GM12874 (cell line): ENCODE results near the gene PDIA6.

Source experiments
- CTCF ChIP-seq: IDR thresholded peaks from 2 replicates; pipeline ENCODE4 v1.5.1; 2011; ENCODE audit warnings: low read depth, mild to moderate bottlenecking, control low read depth, low read length, moderate library complexity; ENCODE audit not compliant: insufficient read depth

PDIA6 gene

GRCh38 chr2:10788855-10789254 lies 23.7 kb downstream of the PDIA6 start:
- TF ChIP-seq CTCF: no peak

DNA sequence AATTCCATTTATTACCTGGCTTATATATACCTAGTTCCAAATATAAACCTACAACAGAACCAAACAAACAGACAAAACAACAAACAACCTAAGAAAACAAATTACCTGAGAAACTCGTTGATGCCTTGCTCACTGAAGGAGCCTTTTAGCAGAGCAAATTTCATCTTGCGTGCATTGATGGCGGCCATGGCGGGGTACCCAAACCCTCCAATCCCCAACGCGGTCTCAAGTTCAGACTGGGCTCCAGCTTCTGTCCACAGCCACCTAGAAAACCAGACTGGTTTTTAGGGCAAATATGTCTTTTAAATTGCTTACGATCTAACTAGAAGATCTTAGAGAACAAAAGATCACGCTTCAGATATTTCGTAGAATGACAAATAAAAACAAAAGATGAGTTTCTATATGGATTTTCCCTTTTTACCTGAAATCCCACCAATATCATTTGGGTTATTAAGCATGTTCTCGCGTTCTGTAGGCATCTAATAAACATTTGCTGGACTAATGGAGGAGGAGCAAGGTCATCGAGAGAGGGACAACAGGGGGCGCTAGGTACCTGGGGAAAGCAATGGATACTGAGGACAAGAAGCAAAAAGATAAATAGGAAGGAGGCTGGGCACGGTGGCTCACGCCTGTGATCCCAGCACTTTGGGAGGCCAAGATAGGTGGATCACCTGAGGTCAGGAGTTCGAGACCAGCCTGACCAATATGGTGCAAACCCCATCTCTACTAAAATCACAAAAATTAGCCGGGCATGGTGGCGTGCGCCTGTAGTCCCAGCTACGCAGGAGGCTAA lies 25.2 kb downstream of the PDIA6 start:
- peak; percentile 42; the same call in 1 of the 2 replicates for TF ChIP-seq CTCF

DNA sequence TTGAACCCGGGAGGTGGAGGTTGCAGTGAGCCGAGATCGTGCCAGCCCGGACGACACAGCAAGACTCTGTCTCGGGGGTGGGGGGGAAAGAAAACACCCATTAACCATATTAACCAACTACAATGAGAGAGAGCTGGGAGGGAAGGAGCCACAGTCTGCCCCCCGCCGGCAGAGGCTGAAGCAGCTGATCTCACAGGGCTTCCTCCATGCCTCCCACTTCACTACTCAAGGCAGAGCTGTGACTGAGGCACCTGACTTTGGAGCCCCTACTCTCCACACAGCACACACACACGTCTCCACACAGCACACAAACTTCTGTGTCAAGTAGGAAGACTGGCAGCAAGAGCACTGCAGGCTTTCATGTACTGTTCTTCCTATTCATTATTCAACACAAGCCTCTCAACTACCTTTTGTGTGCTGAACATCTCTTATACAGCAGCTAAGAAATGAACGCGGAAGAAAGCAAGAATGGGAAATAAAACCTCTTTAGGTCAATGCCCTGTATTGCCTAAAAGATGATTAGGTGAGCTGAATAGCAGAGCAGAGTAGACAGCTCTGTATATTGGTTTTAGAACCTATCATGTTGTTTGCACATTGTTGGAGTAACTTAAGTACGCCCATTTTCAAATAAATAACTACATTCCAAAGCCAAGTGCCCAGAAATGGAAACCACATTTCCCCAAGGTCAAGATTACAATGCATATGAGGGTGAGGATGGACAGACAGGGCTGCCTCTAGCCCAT lies 26.2 kb downstream of the PDIA6 start:
- TF ChIP-seq CTCF: no peak

DNA sequence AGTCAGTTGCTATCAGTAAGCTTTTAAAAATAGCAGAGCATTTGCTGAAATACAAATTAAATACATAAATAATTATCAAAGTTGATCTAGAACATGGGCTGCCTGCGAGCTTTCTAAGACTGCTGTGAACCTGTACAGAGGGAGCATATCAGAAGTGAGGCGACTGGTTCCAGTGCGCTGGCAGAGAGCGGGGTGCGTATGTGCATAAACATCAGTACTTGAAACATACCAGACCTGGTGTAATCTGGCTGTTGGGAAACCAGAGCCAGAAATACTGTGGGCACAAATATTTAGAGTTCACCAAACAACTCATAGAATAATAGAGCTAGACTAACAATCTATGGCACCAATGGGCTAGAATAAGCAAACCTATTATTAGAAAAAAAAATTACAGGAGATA lies 27.3 kb downstream of the PDIA6 start:
- TF ChIP-seq CTCF: no peak

DNA sequence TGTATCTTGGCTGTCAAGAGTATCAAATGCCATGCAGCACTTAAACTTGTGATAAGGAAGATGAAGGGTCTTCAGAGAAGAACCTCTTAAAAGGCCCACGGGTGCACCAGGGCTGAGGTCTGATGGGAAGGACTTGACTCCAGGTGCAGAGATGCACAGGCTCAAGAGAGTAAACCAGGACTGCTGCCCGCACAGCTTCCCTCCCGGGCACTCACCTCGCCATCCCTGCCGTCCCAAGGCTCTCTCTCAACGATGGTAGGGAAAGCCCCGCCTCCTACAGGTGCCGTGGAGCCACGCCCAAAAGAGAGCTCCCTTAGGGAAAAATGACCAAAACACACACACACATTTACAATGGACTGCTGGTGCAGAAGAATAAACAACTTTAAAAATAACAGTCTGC lies 27.9 kb downstream of the PDIA6 start:
- TF ChIP-seq CTCF: no peak

DNA sequence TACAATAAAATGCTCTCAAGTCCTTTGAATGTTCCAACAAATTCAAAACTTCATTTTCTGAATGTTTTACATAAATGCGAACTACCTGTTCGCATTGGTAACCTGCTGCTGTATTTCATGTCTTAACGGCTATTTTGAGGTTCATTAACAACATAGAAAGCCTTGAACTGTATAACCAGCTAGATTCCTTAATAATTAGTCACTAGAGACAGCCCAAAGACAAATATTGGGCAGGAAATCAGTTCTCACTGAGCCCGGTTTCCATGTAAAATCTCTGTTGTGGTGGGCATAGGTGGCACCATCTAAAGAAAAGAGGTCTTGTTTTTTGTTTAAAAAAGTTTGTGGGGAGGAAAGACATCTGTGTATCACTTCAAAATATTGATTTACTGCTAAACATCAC lies 29.2 kb downstream of the PDIA6 start:
- no peak for TF ChIP-seq CTCF

GRCh38 chr2:10781746-10782145 lies 30.8 kb downstream of the PDIA6 start:
- TF ChIP-seq CTCF: no peak
